GM19239 (cell line): ENCODE data around the gene UGCG.
"Not testable (repeated sequence)": the region's sequence is repeated elsewhere in the genome, so short reads cannot be mapped to it uniquely, and the experiment has no call there.

Source experiments
- DNase-seq: peaks from one replicate; pipeline ENCODE4 v3.0.0; 2011; ENCODE audit warnings: low spot score; ENCODE audit not compliant: insufficient read length
- FAIRE-seq: peaks from 2 replicates; lab custom pipeline; 2011; peaks lifted over from hg19 to GRCh38; lab: Jason Lieb, UNC

The UGCG gene

DNA sequence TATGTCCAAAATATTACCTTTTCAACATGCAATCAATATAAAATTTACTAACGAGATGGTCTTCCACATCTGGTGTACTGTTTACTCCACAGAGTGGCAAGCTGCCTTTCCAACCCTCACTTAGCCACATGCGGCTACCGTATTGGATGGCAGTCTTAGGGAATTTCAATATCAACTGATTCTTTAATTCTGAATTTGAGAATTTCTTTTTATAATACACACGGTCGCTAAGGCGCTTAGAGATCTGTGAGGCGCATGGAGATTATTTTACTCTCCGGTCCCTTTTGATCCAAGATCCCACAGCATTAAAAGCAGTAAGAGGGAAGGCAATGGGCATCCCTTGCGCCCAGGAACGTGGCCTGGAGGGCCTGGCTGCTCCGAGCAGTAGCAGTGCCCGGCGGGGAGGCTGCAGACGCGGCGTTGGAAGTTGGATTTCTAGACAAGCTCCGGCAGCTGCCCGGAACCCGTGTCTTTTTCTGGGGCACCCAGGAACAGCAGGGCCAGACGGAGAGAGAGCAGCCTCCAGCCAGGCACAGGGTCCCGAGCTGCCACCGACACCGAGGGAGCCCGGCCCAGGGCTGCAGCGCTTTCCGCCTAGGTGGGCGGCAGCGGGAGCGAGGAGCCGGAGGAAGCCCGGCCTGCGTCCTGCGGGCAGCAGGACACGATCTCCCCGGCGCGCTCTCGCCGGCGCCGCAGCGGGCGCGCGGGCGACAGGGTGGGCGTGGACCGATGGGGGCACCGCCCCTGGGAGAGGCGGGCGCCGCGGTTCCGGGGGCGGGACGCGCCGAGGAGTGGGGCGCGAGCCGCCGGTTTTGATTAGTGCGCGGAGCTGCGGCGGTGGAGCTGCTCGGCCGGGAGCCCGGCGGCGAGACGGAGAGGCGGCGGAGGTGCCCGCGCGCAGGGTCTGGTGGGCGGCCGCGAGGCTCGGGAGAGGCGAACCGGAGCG is at the start of gene UGCG:
UGCG (plus strand) TSS at position 819 of the 946 bp plus-strand sequence. CDS start 402 bp downstream, outside the sequence.
- FAIRE-seq (peak; percentile 74), DNase-seq (peak; percentile 74)

DNA sequence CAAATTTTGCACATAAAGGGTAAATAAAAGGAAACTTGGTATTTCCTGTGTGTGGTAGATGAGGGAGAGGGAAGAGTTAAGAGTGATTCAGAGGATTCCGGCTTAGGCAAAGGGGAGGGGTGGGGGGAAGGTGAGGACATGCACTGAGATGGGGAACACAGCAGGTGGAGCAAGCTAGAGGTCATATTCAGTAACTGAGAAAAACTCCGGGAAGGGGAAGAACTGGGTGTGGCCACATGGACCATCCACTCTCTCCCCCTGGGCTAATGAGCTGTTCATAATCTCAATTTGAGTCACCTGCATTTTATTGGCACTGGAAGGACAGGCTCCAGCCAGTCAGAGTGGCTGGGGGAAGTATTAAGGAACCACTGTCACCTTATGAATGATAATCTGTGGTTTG is 45.1 kb upstream of the UGCG start:
- no peak for FAIRE-seq
- no peak for DNase-seq

DNA sequence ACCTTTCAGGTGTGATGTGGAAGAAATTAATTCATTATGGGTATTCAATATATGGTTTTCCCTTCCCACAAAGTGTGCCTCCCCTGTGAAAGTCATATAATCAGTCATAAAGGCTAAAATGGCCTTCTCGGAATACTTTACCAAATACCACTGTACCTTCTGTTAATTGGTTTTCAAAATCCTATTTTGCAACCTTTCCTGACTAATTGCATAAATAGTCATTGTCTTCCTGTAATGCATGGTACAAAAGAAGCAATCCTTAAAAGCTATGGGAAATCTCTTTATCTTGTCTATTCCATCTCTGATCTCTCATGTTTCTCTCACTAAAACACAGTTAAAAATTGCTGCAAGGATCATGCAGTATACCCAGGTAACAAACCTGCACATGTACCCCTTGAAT is 44.3 kb upstream of the UGCG start:
- DNase-seq (no peak), FAIRE-seq (no peak)

DNA sequence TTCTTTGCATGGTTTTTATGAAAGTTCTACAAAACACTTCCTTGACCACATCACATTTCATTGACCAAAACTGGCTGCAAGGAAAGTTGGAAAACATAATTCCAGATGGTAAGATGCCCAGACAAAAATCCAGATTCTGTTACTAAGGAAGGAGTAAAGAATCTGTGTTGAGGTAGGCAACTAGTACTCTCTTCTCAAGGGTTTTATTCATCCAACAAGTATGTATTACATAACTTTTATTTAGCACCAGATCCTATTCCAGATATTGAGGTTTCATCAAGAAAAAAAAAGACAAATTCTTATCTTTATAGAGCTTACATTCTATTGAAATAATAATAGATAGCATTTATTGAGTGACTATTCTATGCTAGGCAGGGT is 43.2 kb upstream of the UGCG start:
- FAIRE-seq (no peak), DNase-seq (no peak)

DNA sequence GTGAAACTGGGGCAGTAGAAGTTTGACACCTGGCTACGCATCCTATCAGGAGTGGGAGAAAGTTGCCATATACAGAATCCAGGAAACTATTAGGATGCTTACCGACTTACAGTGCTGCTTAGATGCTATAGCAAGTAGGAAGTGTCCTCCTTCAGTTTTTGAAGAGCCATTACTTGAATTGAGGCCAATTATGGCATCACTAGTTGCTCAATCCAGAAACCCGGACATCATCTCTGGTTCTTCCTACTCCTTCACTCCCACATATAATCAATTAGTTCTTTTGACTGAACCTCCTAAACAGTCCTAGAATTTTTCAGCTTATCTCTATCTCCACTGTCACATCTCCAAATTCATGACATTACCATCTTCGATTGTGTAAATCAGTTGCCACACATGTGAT is 41.8 kb upstream of the UGCG start:
- no peak for FAIRE-seq
- DNase-seq, result no peak

DNA sequence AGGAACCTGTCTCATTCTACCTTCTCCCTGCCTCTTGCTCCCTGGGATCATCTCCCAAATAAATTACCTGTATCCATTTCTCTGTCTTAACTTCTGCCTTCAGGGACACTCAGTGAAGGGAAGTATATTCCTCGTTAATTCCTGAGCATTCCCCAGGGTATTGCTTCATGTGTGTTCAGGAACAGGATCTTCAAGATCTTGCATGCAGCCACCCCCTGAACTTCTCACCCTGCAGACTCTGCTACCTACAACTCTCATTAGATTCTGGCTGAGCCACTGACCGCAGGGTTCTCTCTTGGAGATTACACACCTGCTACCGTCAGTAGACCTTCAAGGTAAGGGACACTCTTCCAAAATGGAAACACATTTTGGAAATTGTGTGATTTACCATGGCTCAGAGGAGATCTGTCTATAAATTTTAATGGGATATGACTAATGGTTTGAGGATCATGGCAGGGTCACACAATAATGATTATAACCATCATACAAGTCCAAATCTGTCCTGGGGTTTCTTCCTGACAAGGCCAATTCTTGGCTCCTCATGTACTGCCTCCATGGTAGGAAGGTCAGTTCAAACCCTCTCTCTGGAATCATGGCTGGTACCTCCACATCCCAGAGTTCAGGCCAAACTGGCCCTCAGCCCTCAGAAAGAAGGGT is 38.9 kb upstream of the UGCG start:
- DNase-seq (no peak), FAIRE-seq (no peak)

DNA sequence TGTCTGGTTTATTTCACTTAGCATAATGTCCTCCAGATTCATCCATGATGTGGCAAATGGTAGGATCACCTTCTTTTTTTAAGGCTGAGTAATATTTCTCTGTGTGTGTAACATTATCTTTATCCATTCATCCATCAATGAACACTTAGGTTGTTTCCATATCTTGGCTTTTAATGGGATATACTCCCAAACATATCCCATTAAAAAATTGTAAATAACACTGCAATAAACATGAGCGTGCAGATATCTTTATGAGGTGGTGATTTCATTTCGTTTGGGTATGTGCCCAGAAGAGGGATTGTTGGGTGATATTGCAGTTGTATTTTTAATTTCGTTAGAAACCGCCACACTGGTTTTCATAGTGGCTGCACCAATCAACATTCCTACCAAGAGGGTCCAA is 36.2 kb upstream of the UGCG start:
- DNase-seq (no peak), FAIRE-seq (no peak)

DNA sequence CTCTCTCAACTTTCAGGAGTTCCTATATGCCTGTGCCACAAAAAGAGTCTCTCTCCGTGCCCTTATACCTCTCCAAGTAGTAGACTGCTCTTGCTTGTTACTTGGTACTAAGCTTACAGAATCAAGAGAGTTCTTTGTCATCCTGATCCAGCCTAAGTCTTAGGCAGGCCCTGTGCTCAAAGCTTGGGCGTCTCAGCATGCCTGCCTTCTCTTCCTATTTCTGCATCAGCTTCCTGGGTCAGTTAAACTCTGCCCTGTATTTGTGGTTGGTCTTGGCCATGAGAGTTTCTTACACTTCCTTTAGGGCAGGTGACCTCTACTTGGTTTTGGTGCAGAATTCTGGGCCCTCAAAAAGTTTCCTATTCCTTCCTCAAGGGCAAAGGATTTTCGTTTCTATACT is 33.0 kb upstream of the UGCG start:
- DNase-seq, result no peak
- no peak for FAIRE-seq

DNA sequence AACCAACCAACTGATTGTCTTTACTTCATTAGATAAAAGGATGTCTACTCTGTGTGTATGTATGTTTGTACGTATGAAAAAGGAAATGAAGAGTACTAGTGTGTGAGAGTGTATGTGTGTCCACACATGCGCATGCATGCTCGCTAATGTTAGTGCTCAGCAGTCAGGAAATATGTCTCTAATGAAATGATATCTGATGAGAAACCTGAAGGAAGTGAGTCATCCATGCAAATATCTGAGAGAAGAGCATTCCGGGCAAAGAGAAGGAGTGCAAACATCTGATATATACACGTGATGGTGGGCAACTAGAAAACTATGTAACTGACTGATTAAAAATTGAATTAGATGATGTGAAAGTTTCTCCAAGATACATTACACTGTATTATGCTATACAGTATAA is 29.6 kb upstream of the UGCG start:
- DNase-seq (no peak), FAIRE-seq (no peak)

DNA sequence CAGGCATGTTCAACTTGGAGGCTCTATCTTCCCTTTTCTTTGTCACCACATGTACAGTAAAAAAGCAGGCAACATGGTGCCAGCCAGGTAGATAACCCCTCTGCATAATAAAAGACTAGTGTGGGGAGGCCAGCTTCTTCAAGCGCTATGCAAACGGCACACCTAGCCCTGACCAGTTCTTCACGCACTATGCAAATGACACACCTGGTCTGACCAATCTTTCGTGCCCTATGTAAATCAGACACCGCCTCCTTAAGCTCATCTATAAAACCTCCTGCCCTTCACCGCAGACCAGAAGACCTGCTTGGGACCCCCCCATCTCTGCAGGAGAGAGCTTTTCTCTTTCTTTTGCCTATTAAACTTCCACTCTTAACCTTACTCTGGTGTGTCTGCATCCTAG is 28.1 kb upstream of the UGCG start:
- FAIRE-seq (no peak), DNase-seq (no peak)

DNA sequence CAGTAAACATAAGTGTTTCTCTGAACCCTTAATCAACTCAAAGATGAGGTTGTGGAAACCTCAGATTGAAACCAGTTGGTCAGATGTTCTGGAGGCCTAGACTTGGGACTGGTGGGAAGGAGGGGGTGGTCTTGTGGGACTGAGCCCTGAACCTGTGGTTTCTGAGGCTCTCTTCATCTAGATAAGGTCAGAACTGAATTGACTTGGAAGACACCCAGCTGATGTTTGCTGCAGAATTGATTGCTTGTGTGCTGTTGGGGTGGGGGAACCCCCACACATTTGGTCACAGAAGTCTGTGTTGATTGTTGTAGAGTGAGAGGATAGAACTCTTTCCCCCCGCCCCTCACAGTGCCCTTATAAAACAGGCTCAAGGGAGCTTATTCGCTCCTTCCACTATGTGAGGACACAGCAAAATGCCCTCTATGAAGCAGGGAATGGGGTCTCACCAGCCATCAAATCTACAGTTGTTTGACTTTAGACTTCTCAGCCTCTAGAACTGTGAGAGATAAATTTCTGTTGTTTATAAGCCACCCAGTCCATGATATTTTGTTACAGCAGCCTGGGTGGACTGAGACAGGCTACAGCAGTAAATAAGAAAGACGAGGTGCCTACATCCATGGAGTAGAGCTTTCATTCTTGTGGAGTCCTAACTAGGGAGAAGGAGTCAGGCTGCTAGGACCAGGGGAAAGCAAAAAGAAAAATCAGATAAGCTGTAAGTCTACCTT is 25.7 kb upstream of the UGCG start:
- FAIRE-seq (no peak), DNase-seq (no peak)

DNA sequence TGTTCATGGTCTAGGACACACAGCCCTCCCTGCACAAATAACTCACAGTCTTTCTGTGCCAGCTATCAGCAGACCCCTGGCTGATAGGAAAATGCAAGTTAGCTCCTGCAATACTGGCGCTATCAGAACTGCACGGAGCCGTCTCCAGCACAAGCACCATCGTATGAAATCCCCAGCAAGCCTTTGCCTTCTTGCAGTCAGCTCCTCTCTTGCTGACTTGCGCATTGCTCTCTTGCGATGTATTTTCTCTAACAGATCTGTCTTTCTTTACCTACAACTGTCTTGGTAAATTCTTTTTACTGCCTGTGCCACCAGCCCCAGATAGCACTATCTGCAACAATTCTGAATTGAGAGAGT is 25.1 kb upstream of the UGCG start:
- FAIRE-seq, result no peak
- DNase-seq, result no peak

DNA sequence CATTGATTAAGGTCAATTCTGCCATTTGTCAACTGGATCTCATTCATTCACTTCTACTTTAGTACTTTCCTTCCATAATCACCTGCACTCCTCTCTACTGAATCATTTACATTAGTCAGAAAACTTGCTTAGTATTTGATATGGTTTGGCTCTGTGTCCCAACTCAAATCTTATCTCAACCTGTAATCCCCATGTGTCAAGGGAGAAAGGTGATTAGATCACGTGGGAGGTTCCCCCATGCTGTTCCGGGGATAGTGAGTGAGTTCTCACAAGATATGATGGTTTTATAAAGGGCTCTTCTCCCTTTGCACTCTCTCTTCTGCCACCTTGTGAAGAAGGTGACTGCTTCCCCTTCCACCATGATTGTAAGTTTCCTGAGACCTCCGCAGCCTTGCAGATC is 23.7 kb upstream of the UGCG start:
- DNase-seq, result no peak
- FAIRE-seq, result no peak

DNA sequence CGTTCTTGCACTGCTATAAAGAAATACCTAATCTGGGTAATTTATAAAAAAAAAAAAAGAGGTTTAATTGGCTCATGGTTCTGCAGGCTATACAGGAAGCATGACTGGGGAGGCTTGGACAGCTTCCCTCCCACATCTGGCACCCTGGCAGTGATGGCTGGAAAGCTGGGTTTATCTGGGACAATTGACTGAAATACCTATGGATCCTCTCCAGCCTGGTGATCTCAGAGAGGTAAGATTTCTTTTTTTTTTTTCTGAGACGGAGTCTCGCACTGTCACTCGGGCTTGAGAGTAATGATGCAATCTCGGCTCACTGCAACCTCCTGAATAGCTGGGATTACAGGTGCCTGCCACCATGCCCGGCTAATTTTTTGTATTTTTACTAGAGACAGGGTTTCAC is 22.7 kb upstream of the UGCG start:
- DNase-seq, result no peak
- FAIRE-seq, result no peak

DNA sequence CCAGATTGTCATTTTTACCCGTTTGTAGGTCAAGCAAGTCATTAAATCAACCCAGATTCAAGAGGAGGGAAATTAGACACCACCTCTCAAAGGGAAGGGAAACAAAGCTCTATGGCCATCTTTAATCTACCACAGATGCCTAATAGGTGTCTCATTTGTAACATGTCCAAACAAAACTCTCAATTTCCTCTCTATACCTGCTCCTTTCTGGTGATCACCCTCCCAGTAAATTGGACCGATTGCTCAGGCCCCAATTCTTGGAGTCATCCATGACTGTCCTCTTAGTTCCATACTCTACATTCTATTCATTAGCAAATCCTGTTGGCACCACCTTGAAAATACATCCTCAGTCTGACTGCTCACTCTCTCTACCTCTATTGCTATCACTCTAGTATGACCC is 22.1 kb upstream of the UGCG start:
- FAIRE-seq (no peak), DNase-seq (no peak)

DNA sequence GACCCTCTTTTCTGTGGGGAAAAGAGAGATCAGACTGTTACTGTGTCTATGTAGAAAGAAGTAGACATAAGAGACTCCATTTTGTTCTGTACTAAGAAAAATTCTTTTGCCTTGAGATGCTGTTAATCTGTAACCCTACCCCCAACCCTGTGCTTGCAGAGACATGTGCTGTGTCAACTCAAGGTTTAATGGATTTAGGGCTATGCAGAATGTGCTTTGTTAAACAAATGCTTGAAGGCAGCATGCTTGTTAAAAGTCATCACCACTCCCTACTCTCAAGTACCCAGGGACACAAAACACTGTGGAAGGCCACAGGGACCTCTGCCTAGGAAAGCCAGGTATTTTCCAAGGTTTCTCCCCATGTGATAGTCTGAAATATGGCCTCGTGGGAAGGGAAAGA is 21.3 kb upstream of the UGCG start:
- not testable (repeated sequence) for DNase-seq, FAIRE-seq

DNA sequence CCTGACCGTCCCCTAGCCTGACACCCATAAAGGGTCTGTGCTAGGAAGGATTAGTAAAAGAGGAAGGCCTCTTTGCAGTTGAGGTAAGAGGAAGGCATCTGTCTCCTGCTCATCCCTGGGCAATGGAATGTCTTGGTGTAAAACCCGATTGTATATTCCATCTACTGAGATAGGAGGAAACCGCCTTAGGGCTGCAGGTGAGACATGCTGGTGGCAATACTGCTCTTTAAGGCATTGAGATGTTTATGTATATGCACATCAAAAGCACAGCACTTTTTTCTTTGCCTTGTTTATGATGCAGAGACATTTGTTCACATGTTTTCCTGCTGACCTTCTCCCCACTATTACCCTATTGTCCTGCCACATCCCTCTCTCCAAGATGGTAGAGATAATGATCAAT is 20.9 kb upstream of the UGCG start:
- peak; percentile 56 for FAIRE-seq
- not testable (repeated sequence) for DNase-seq

DNA sequence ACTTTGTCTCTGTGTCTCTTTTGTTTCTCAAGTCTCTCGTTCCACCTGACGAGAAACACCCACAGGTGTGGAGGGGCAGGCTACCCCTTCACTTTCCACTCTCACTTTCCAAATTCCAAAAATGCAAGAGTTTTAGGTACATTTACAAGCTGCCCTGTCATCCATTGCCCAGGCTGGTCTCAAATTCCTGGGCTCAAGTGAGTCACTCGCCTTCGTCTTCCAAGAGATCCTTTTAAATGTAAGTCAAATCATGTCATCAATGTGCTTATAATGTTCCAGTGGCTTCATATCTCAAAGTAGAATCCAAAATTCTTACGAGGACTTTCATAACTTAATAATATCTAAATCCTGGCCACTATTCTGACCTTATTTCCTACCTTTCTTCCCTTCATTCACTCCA is 20.4 kb upstream of the UGCG start:
- no peak for DNase-seq
- FAIRE-seq, result no peak

DNA sequence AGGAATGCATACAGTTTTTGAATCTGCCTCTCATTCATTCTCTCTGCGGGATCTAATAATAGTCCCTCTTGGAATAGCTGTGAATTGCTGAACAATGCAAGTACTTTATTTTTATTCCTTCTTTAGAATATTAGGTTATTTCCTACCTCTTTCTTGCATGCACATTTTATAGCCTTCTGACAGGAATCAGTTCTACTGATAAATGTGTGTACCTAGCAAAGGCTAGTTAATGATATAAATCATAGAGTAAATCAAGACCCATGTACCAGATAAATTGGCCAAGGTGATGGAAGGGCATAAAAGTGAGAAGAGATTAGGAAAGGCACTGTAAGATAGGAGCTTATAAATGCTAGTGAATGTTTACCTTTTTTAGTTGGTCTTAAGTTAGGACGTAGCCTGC is 19.2 kb upstream of the UGCG start:
- no peak for FAIRE-seq
- DNase-seq, result no peak

DNA sequence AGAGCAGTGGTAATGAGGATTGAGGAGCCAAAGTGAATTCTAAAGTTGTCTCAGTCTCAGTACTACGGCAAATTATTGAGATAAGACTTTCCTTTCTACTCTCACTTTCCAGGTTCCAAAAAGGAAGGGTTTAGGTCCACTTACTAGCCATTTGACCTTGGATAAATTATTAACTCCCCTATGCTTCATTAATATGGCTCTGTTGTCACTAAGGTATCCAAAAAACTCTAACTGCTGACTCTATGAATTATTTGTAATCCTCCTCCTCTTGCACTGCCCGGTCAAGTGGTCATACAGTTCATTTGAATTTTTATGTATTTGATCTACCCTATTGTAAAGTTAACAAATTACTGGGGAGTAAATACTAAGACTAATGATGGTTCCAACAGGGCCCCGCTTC is 17.7 kb upstream of the UGCG start:
- no peak for DNase-seq
- FAIRE-seq, result no peak
